Spleen (tissue), 11 donors: ENCODE results near the gene MRM1. TPM values are rescaled to one million over a fixed set of nuclear protein-coding genes. Genes with fewer than 3 reads are reported as not detected.

Experiments used
- DNase-seq: peaks from one replicate; pipeline ENCODE4 v3.0.0-alpha.2; 2020
- H3K27ac ChIP-seq, 8 donors: fragments of 200-600 bp; sonication (generic) in 7 of 8; 1 replicate in 4 of 8; 2 replicates in 4 of 8; pipeline versions ENCODE4 v1.5.0 to v1.8.0; 2016 to 2021; ENCODE audit warnings: inconsistent platforms in 4 of 8, mild to moderate bottlenecking in 4 of 8, moderate library complexity in 1 of 8
- H3K27me3 ChIP-seq, 7 donors: fragments of 200-600 bp; sonication (generic) in 6 of 7; replicated peaks in 1 of 7; 1 replicate in 4 of 7; 2 replicates in 3 of 7; pipeline versions ENCODE4 v1.5.0 to v1.8.0; 2016 to 2021; ENCODE audit warnings: inconsistent platforms in 3 of 7, mild to moderate bottlenecking in 1 of 7
- H3K36me3 ChIP-seq, 6 donors: fragments of 200-600 bp; sonication (generic) in 5 of 6; 1 replicate in 4 of 6; 2 replicates in 2 of 6; pipeline versions ENCODE4 v1.5.0 to v1.8.0; 2016 to 2021; ENCODE audit warnings: inconsistent platforms in 2 of 6
- H3K4me1 ChIP-seq, 6 donors: fragments of 200-600 bp; sonication (generic) in 5 of 6; 1 replicate in 3 of 6; 2 replicates in 3 of 6; pipeline versions ENCODE4 v1.5.0 to v1.8.0; 2016 to 2021; ENCODE audit warnings: inconsistent platforms in 3 of 6
- H3K4me3 ChIP-seq, 8 donors: fragments of 200-600 bp; sonication (generic) in 7 of 8; 1 replicate in 4 of 8; 2 replicates in 4 of 8; pipeline versions ENCODE4 v1.5.0 to v1.8.0; 2016 to 2021; ENCODE audit warnings: inconsistent platforms in 4 of 8, mild to moderate bottlenecking in 4 of 8, moderate library complexity in 2 of 8
- H3K9me3 ChIP-seq, 8 donors: fragments of 200-600 bp; sonication (generic) in 7 of 8; 1 replicate in 4 of 8; 2 replicates in 4 of 8; pipeline versions ENCODE4 v1.5.0 to v1.8.0; 2016 to 2021; ENCODE audit warnings: inconsistent platforms in 4 of 8
- CTCF ChIP-seq, 11 experiments: fragments of 200-600 bp in 7 of 11; fragments of 450-650 bp in 4 of 11; sonication (generic) in 4 of 11; IDR thresholded peaks in 8 of 11; conservative IDR thresholded peaks in 3 of 11; 1 replicate in 7 of 11; 2 replicates in 4 of 11; pipeline versions ENCODE4 v1.4.0 to v1.8.0; 2016 to 2021; ENCODE audit warnings: antibody characterized with exemption in 11 of 11, inconsistent platforms in 4 of 11, mild to moderate bottlenecking in 1 of 11
- POLR2A ChIP-seq, 3 donors: fragments of 450-650 bp; IDR thresholded peaks; one replicate each; pipeline ENCODE4 v1.5.1; 2017; ENCODE audit warnings: antibody characterized with exemption in 3 of 3, mild to moderate bottlenecking in 1 of 3
- POLR2AphosphoS5 ChIP-seq, 3 donors: sonication (generic); formaldehyde crosslinking; IDR thresholded peaks; one replicate each; pipeline ENCODE4 v1.5.1; 2017; ENCODE audit warnings: antibody characterized with exemption in 3 of 3
- WGBS, 5 donors: extraction: QIAGEN DNeasy Blood & Tissue Kit in 3 of 5; methylation state at CpG; one replicate each; pipeline versions ENCODE4 v1.1.5 to v1.1.7; 2013 to 2018; 5-methylcytosine and 5-hydroxymethylcytosine counted together
- intact Hi-C: fragments of 100-400 bp; cut with DNase I; formaldehyde crosslinking; loops from one replicate; pipeline ENCODE4 v1.15.0; 2023; ENCODE audit warnings: low total_unique reads
- polyA plus RNA-seq, 3 donors: library from polyadenylated mRNA; stranded (reverse); fragments of 200-250 nt; gene quantifications; one replicate each; pipeline ENCODE4 v1.2.1, GENCODE V29; 2013
- total RNA-seq, 7 donors: library from RNA; depleted of rRNA in 3 of 7; stranded (reverse); fragments of >200 nt in 3 of 7; fragmentation: NEBNext Ultra II Directional in 4 of 7; extraction: Animal tissue kit (Norgen Biotek cat#: 25700) in 4 of 7; gene quantifications; one replicate each; pipeline versions ENCODE4 v1.1.0 to v1.2.1, GENCODE V29; 2016 to 2021
- donor health status: healthy with polysubstance abuse.
- donor health status: DM: no; HTN: no; CAD: no; lungs with moderate emphysema.
- donor health status: DM: no; HTN: no; CAD: no.
- donor health status: Bipolar disorder and iron deficiency.
- donor health status: healthy.
- donor health status: DM: no; HTN: no; CAD: no.
- donor health status: DM: yes; HTN: yes; CAD: no.

The MRM1 gene
- total and polyA plus RNA-seq, 10 donors = 5.4 to 13.8 (median 8.5) TPM

GRCh38 chr17:36629252-36629847 lies 28.0 kb downstream of the MRM1 start:
- intact Hi-C loops = loop anchor here (5.0 kb wide), 1 partner anchor 608 kb away; no protein-coding TSS in a partner anchor
- Histone ChIP-seq H3K9me3 (no peaks in the 10 kb centered on the region), H3K4me1 (peaks cover 0 to 13% (median 5%) of the 10 kb centered on the region in 6 donors), H3K27ac (no peak overlapping the region), H3K27me3 (peaks cover 0 to 5% (median 0%) of the 10 kb centered on the region in 7 donors), H3K4me3 (no peak overlapping the region), H3K36me3 (no peaks in the 10 kb centered on the region)
- WGBS, 5 donors = 19 to 40% (median 25%) methylated on average over 9 to 14 of the region's 14 CpGs
- no peak for TF ChIP-seq POLR2A (IDR thresholded peaks at IDR 0.05)
- TF ChIP-seq CTCF (IDR thresholded peaks at IDR 0.05 in 8 of 11, conservative IDR thresholded peaks at IDR 0.05 in 3 of 11) = peak; percentile 97 to 99 (median 98)
- TF ChIP-seq POLR2AphosphoS5 (IDR thresholded peaks at IDR 0.05) = peak; percentile 25 to 46 (median 27)
- DNase-seq = peak; percentile 91

GRCh38 chr17:36629970-36630502 lies 28.7 kb downstream of the MRM1 start:
- H3K36me3 ChIP-seq = no peaks in the 10 kb centered on the region
- H3K9me3 ChIP-seq = no peaks in the 10 kb centered on the region
- H3K27ac ChIP-seq = no peak overlapping the region
- intact Hi-C loops = loop anchor here (2.0 to 5.0 kb wide), 2 partner anchors 417 to 607 kb away; no protein-coding TSS in a partner anchor
- WGBS, 5 donors = 68 to 87% (median 79%) methylated on average over 7 to 8 of the region's 8 CpGs
- TF ChIP-seq POLR2A (IDR thresholded peaks at IDR 0.05) (no peak), CTCF (IDR thresholded peaks at IDR 0.05 in 8 of 11, conservative IDR thresholded peaks at IDR 0.05 in 3 of 11) (no peak), POLR2AphosphoS5 (IDR thresholded peaks at IDR 0.05) (no peak)
- DNase-seq = no peak
- peaks cover 0 to 13% (median 5%) of the 10 kb centered on the region in 6 donors for H3K4me1 ChIP-seq
- no peak overlapping the region for H3K4me3 ChIP-seq
- H3K27me3 ChIP-seq = peaks cover 0 to 8% (median 0%) of the 10 kb centered on the region in 7 donors

GRCh38 chr17:36631022-36631421 lies 29.6 kb downstream of the MRM1 start:
- H3K9me3 ChIP-seq = no peaks in the 10 kb centered on the region
- TF ChIP-seq POLR2AphosphoS5 (IDR thresholded peaks at IDR 0.05) (no peak), CTCF (IDR thresholded peaks at IDR 0.05 in 8 of 11, conservative IDR thresholded peaks at IDR 0.05 in 3 of 11) (no peak), POLR2A (IDR thresholded peaks at IDR 0.05) (no peak)
- peaks cover 0 to 15% (median 0%) of the 10 kb centered on the region in 7 donors for H3K27me3 ChIP-seq
- WGBS, 5 donors = 72 to 82% (median 78%) methylated on average over 4 of the region's 4 CpGs
- no peak for DNase-seq
- H3K27ac ChIP-seq = no peak overlapping the region
- no peaks in the 10 kb centered on the region for H3K36me3 ChIP-seq
- intact Hi-C loops = loop anchor here (2.0 kb wide), 1 partner anchor 416 kb away; no protein-coding TSS in a partner anchor
- peaks cover 0 to 13% (median 5%) of the 10 kb centered on the region in 6 donors for H3K4me1 ChIP-seq
- H3K4me3 ChIP-seq = no peak overlapping the region
